Measurements from ENCODE around the gene LCE1F.

The LCE1F gene

DNA sequence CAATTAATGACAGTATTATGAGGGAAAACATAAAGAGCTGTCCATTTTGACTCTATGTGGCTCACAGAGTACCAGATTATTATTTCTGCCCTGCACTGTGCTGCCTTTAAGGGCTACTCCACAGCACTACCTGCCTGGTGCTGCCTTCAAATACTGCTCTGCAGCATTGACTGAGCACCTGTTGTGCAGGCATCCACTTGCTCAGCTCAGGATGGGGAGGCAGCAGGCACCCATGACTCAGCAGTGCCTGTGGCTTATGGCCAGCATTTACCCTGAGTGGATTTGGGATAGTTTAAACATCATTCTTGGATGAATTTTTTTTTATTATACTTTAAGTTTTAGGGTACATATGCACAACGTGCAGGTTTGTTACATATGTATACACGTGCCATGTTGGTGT lies 18.1 kb upstream of the LCE1F start:
- no peak for TF ChIP-seq FOXP2 (optimal IDR thresholded peaks at IDR 0.05; ENCODE audit: borderline replicate concordance, extremely low read depth, extremely low read length, insufficient read depth)
- no peak for TF ChIP-seq POLR2AphosphoS5 (IDR thresholded peaks at IDR 0.05; ENCODE audit: low read depth, low read length)
- TF ChIP-seq, protein P1, sequence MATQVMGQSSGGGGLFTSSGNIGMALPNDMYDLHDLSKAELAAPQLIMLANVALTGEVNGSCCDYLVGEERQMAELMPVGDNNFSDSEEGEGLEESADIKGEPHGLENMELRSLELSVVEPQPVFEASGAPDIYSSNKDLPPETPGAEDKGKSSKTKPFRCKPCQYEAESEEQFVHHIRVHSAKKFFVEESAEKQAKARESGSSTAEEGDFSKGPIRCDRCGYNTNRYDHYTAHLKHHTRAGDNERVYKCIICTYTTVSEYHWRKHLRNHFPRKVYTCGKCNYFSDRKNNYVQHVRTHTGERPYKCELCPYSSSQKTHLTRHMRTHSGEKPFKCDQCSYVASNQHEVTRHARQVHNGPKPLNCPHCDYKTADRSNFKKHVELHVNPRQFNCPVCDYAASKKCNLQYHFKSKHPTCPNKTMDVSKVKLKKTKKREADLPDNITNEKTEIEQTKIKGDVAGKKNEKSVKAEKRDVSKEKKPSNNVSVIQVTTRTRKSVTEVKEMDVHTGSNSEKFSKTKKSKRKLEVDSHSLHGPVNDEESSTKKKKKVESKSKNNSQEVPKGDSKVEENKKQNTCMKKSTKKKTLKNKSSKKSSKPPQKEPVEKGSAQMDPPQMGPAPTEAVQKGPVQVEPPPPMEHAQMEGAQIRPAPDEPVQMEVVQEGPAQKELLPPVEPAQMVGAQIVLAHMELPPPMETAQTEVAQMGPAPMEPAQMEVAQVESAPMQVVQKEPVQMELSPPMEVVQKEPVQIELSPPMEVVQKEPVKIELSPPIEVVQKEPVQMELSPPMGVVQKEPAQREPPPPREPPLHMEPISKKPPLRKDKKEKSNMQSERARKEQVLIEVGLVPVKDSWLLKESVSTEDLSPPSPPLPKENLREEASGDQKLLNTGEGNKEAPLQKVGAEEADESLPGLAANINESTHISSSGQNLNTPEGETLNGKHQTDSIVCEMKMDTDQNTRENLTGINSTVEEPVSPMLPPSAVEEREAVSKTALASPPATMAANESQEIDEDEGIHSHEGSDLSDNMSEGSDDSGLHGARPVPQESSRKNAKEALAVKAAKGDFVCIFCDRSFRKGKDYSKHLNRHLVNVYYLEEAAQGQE (IDR thresholded peaks at IDR 0.05; ENCODE audit: insufficient read depth in 1 of 2, low read depth in 2 of 2, low read length in 2 of 2): no peak
- TF ChIP-seq TAF1 (IDR thresholded peaks at IDR 0.05; ENCODE audit: borderline replicate concordance, insufficient read depth, low read length): no peak
- TF ChIP-seq SIN3A (IDR thresholded peaks at IDR 0.05; ENCODE audit: borderline replicate concordance, insufficient read depth, low read length): no peak

DNA sequence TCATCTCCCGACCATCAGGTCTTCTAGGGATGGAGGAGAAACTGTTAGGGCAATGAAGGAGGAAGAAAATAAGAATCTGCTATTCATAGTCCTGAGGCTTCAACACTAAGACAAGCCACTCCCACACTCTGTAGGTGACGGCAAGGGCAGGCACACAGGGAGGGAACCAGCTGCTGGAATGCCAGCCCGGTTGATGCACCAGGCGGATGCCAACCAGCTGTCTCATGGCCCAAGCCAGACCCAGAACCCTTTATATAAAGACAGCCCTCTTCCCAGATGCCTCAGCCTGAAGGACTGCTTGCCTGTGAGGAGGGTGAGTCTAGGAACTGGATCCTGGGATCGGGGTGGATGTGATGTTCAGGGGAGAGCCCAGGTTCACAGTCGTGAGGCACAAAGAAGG lies 17.2 kb upstream of the LCE1F start, which contains the start of gene KPRP:
TSS of gene KPRP (plus strand) at position 279 of the 400 bp plus-strand sequence. CDS start 1,564 bp downstream, outside the sequence.
- TF ChIP-seq TAF1 (IDR thresholded peaks at IDR 0.05; ENCODE audit: borderline replicate concordance, insufficient read depth, low read length) (no peak), SIN3A (IDR thresholded peaks at IDR 0.05; ENCODE audit: borderline replicate concordance, insufficient read depth, low read length) (no peak), FOXP2 (optimal IDR thresholded peaks at IDR 0.05; ENCODE audit: borderline replicate concordance, extremely low read depth, extremely low read length, insufficient read depth) (no peak), POLR2AphosphoS5 (IDR thresholded peaks at IDR 0.05; ENCODE audit: low read depth, low read length) (no peak)
- TF ChIP-seq, protein P1 (IDR thresholded peaks at IDR 0.05; ENCODE audit: insufficient read depth in 1 of 2, low read depth in 2 of 2, low read length in 2 of 2): no peak

DNA sequence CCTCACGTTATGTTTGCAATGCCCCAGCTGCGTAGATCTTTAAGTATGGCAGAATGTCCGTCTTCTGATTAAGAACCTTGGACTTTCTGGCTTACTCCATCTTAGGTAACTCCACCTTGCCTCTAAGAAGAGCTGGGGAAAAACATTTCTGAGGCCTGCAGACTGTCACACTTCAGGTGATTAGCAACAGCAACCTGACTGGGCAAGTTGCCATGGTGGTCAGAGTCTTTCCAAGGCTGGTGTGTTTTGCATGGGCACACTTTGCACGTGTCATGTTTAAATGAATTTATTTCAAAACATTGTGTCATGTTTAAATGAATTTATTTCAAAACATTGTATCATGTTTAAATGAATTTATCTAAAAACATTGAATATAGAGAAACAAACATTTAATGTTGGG lies 16.3 kb upstream of the LCE1F start:
- TF ChIP-seq POLR2AphosphoS5 (IDR thresholded peaks at IDR 0.05; ENCODE audit: low read depth, low read length) (no peak), FOXP2 (optimal IDR thresholded peaks at IDR 0.05; ENCODE audit: borderline replicate concordance, extremely low read depth, extremely low read length, insufficient read depth) (no peak)
- TF ChIP-seq, protein P1 (IDR thresholded peaks at IDR 0.05; ENCODE audit: insufficient read depth in 1 of 2, low read depth in 2 of 2, low read length in 2 of 2): no peak

DNA sequence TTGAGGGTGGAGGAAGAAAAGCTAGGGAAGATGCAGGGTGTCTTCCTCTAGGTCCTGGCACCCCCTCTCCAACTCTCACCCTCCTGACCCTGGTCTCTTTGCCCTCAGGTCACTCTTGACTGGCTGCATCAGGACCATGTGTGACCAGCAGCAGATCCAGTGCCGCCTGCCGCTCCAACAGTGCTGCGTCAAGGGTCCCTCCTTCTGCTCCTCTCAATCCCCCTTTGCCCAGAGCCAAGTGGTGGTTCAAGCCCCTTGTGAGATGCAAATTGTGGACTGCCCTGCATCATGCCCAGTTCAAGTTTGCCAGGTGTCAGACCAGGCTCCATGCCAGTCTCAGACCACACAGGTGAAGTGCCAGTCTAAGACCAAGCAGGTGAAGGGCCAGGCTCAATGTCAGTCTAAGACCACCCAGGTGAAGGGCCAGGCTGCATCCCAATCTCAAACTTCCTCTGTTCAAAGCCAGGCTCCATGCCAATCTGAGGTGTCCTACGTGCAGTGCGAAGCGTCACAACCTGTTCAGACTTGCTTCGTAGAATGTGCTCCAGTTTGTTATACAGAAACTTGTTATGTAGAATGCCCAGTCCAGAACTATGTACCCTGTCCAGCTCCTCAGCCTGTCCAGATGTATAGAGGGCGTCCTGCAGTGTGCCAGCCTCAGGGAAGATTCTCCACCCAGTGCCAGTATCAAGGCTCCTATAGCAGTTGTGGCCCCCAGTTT lies 15.3 kb upstream of the LCE1F start:
- TF ChIP-seq POLR2AphosphoS5 (IDR thresholded peaks at IDR 0.05; ENCODE audit: low read depth, low read length): no peak
- no peak for TF ChIP-seq TAF1 (IDR thresholded peaks at IDR 0.05; ENCODE audit: borderline replicate concordance, insufficient read depth, low read length)
- TF ChIP-seq, protein P1 (IDR thresholded peaks at IDR 0.05; ENCODE audit: insufficient read depth in 1 of 2, low read depth in 2 of 2, low read length in 2 of 2): no peak
- TF ChIP-seq SIN3A (IDR thresholded peaks at IDR 0.05; ENCODE audit: borderline replicate concordance, insufficient read depth, low read length): no peak
- no peak for TF ChIP-seq FOXP2 (optimal IDR thresholded peaks at IDR 0.05; ENCODE audit: borderline replicate concordance, extremely low read depth, extremely low read length, insufficient read depth)
